K562 (cell line): ENCODE results near the gene DGCR6L. TPM values are rescaled to one million over a fixed set of nuclear protein-coding genes. Genes with fewer than 3 reads are reported as not detected.

Experiments used
- CBX3 ChIP-seq, 2 experiments: IDR thresholded peaks; 1 replicate in 1 of 2; 2 replicates in 1 of 2; pipeline ENCODE4 v1.6.1; 2012; ENCODE audit warnings: inconsistent platforms in 2 of 2, low read length in 2 of 2, borderline replicate concordance in 1 of 2, control low read depth in 1 of 2
- DACH1 ChIP-seq: fragments of 450-650 bp; IDR thresholded peaks from 2 replicates; pipeline ENCODE4 v1.6.1; 2018; ENCODE audit not compliant: partially characterized antibody
- HCFC1 ChIP-seq: IDR thresholded peaks from 2 replicates; pipeline ENCODE4 v1.6.1; 2012; ENCODE audit warnings: low read depth, low read length, improper control_type of control experiment
- HSF4 ChIP-seq: fragments of 250-450 bp; sonication (Bioruptor Pico); IDR thresholded peaks from 2 replicates; pipeline ENCODE4 v2.1.2; 2022; ENCODE audit warnings: mild to moderate bottlenecking, moderate library complexity, borderline replicate concordance
- IFI16 ChIP-seq: fragments of 250-450 bp; sonication (Bioruptor Pico); IDR thresholded peaks from 2 replicates; pipeline ENCODE4 v2.1.2; 2022; ENCODE audit warnings: mild to moderate bottlenecking, inconsistent platforms
- LEF1 ChIP-seq: fragments of 450-650 bp; IDR thresholded peaks from 2 replicates; pipeline ENCODE4 v1.6.1; 2016; ENCODE audit warnings: mild to moderate bottlenecking
- MAFF ChIP-seq: IDR thresholded peaks from 2 replicates; pipeline ENCODE4 v1.6.1; 2012; ENCODE audit warnings: low read length, improper control_type of control experiment
- MTA1 ChIP-seq: fragments of 450-650 bp; IDR thresholded peaks from 2 replicates; pipeline ENCODE4 v1.6.1; 2017; ENCODE audit warnings: borderline replicate concordance
- MYNN ChIP-seq, 2 experiments: sonication (generic); formaldehyde crosslinking in 1 of 2; IDR thresholded peaks; 2 replicates each; pipeline versions ENCODE4 v1.5.0 to v1.6.1; 2016 to 2020; ENCODE audit warnings: antibody characterized with exemption in 1 of 2, missing genetic modification reagents in 1 of 2
- NFE2 ChIP-seq: IDR thresholded peaks from 2 replicates; pipeline ENCODE4 v1.6.1; 2014; ENCODE audit warnings: antibody characterized with exemption, low read depth
- NRF1 ChIP-seq, 2 experiments: fragments of 450-650 bp; IDR thresholded peaks in 1 of 2; conservative IDR thresholded peaks in 1 of 2; 2 replicates each; pipeline ENCODE4 v1.6.1; 2014; ENCODE audit warnings: mild to moderate bottlenecking in 2 of 2
- RBM39 ChIP-seq: fragments of 200-400 bp; formaldehyde crosslinking; optimal IDR thresholded peaks from 2 replicates; pipeline ENCODE3; 2018; ENCODE audit warnings: low read depth, low read length
- SAP30 ChIP-seq: fragments of 200-600 bp; sonication (generic); IDR thresholded peaks from 2 replicates; pipeline ENCODE4 v1.6.1; 2012; ENCODE audit warnings: borderline replicate concordance, low read depth, mild to moderate bottlenecking, moderate library complexity, low read length, control low read depth, inconsistent platforms; ENCODE audit not compliant: insufficient read depth, poor library complexity, severe bottlenecking
- SMARCA5 ChIP-seq: fragments of 450-650 bp; IDR thresholded peaks from 2 replicates; pipeline ENCODE4 v1.6.1; 2016
- SRSF3 ChIP-seq: fragments of 200-400 bp; formaldehyde crosslinking; IDR thresholded peaks from 2 replicates; pipeline ENCODE4 v1.6.1; 2016; ENCODE audit warnings: mild to moderate bottlenecking, low read length, moderate library complexity; ENCODE audit not compliant: insufficient read depth
- TARDBP ChIP-seq: fragments of 450-650 bp; IDR thresholded peaks from 2 replicates; pipeline ENCODE4 v1.6.1; 2016
- TEAD4 ChIP-seq, 2 experiments: sonication (generic) in 1 of 2; formaldehyde crosslinking in 1 of 2; IDR thresholded peaks; 2 replicates each; pipeline versions ENCODE4 v1.6.1 to v1.8.0; 2012 to 2022; ENCODE audit warnings: borderline replicate concordance in 1 of 2, inconsistent platforms in 1 of 2, low read length in 1 of 2, mild to moderate bottlenecking in 1 of 2, missing genetic modification reagents in 1 of 2
- WHSC1 ChIP-seq: IDR thresholded peaks from one replicate; pipeline ENCODE4 v1.6.1; 2012; ENCODE audit warnings: low read length, control low read depth, inconsistent platforms
- ZFP36 ChIP-seq: fragments of 150-350 bp; IDR thresholded peaks from 2 replicates; pipeline ENCODE4 v1.6.1; 2018; ENCODE audit warnings: low read length, low read depth; ENCODE audit not compliant: partially characterized antibody
- ZNF77 ChIP-seq: fragments of 250-450 bp; sonication (Bioruptor Pico); IDR thresholded peaks from 2 replicates; pipeline ENCODE4 v1.5.0; 2020
- polyA plus RNA-seq, 8 experiments: library from polyadenylated mRNA; depleted of rRNA in 4 of 8; stranded (reverse) in 5 of 8; unstranded in 3 of 8; fragments of >200 nt; fragmentation: Nextera tagmentation in 2 of 8; fragmentation: Illumina TruSeq in 1 of 8; extraction: Ambion mirVana in 2 of 8; extraction: Trizol in 1 of 8; gene quantifications; 2 replicates each; pipeline versions ENCODE4 v1.2.1 to v1.2.3, GENCODE V29; 2011 to 2014; ENCODE audit warnings: inconsistent platforms in 1 of 8, missing spikeins in 1 of 8
- total RNA-seq, 7 experiments: library from RNA; depleted of rRNA in 6 of 7; stranded (reverse); fragments of >200 nt in 6 of 7; fragmentation: Illumina TruSeq in 2 of 7; extraction: Trizol in 2 of 7; gene quantifications; 2 replicates each; pipeline versions ENCODE4 v1.2.1 to v1.2.3, GENCODE V29; 2011 to 2021; ENCODE audit warnings: low replicate concordance in 1 of 7
- TF ChIP-seq, protein P1 (sequence below): IDR thresholded peaks from 3 replicates; pipeline ENCODE4 v1.6.1; 2011; ENCODE audit warnings: borderline replicate concordance, mild to moderate bottlenecking; ENCODE audit not compliant: insufficient read length, insufficient read depth
- TF ChIP-seq, protein P2 (sequence below), 2 experiments: fragments of 450-650 bp; conservative IDR thresholded peaks; 2 replicates each; pipeline ENCODE4 v1.6.1; 2017; ENCODE audit warnings: mild to moderate bottlenecking in 2 of 2, moderate library complexity in 2 of 2
- TF ChIP-seq, protein P3 (sequence below), 3 experiments: IDR thresholded peaks in 2 of 3; conservative IDR thresholded peaks in 1 of 3; 2 replicates each; pipeline ENCODE4 v1.5.1; 2011 to 2012; ENCODE audit warnings: low read length in 3 of 3, mild to moderate bottlenecking in 3 of 3, control low read depth in 2 of 3, improper control_type of control experiment in 1 of 3, inconsistent platforms in 1 of 3, low read depth in 1 of 3, mixed read lengths in 1 of 3, moderate library complexity in 1 of 3; ENCODE audit not compliant: insufficient read depth in 2 of 3

The DGCR6L gene
- total and polyA plus RNA-seq, 9 of the 15 experiments (the other 6 are each of a cell fraction or from before 2014, with no cell fraction given), result 3.6 to 151 (median 51.0) TPM

DNA sequence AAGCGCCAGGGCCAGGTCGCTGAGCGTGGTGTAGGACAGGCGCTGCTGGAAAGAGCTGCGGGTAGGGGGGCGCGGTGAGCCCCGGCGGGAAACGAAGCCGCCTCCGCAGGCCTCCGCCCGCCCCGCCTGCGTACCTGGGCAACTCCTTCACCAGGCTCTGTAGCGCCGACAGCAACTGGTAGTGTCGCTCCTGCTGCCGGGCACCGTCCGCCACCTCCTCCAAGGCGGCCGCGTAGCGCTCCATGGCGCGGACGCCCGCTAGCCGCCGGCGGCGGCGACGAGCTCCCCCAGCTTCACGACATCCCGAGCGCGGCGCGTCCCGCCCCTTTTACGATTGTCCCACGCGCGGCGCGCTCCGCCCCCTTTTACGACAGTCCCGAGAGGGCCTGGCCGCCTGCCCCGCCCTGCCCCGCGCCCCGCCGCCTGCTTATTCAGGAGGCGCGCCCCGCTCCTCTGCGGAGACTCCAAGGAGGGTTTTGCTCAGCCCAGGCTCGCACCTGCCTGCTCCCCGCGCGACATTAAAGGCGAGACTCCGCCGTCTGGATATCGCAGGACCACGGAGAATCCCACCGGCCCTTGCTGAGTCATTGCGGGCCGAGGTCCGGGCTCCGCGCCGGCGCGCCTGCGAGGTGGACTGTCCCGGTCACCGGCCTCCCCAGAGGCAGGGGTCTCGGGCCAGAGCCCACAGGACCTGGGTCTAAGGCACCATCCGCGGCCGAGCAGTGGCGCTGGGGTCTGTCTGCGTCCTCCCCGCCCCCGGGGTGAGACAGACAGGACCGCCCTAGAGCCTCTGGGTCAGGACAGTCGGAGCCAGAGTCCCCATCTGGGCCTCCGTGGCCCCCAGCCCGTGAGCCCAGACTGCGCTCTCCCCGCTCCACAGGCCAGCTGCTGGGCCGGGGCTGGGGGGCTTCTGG is at the start of gene DGCR6L (continued):
- TF ChIP-seq MYNN (IDR thresholded peaks at IDR 0.05) (peak; percentile 12; the same call in 1 of the 2 replicates), MYNN (CRISPR knock-in tag; IDR thresholded peaks at IDR 0.05) (no peak), MAFF (peak; percentile 68; the same call in 1 of the 2 replicates), CBX3 (IDR thresholded peaks at IDR 0.05; ENCODE audit: borderline replicate concordance in 1 of 2, low read length in 2 of 2) (peak; percentile 2 to 83; a peak in 2 of 3 replicates), TARDBP (peak; percentile 98), RBM39 (no peak), SMARCA5 (0 out of 2 replicates have a peak, but pooled peaks have one; percentile 53), HSF4 (CRISPR knock-in tag) (no peak; the same call in 1 of the 2 replicates), NFE2 (peak; percentile 100), ZNF77 (CRISPR knock-in tag) (0 out of 2 replicates have a peak, but pooled peaks have one; percentile 33), DACH1 (peak; percentile 63), SAP30 (peak; percentile 89), NRF1 (conservative IDR thresholded peaks at IDR 0.05 in 1 of 2, IDR thresholded peaks at IDR 0.05 in 1 of 2) (peak; percentile 88 to 90), LEF1 (no peak), WHSC1 (peak; percentile 31), MTA1 (no peak; the same call in 1 of the 2 replicates), IFI16 (CRISPR knock-in tag) (no peak), SRSF3 (no peak), TEAD4 (IDR thresholded peaks at IDR 0.05; ENCODE audit: low read length) (peak; percentile 8; the same call in 1 of the 2 replicates), TEAD4 (CRISPR knock-in tag; IDR thresholded peaks at IDR 0.05; ENCODE audit: borderline replicate concordance) (peak; percentile 68; the same call in 1 of the 2 replicates), ZFP36 (peak; percentile 72), HCFC1 (peak; percentile 71)
- TF ChIP-seq, protein P1, sequence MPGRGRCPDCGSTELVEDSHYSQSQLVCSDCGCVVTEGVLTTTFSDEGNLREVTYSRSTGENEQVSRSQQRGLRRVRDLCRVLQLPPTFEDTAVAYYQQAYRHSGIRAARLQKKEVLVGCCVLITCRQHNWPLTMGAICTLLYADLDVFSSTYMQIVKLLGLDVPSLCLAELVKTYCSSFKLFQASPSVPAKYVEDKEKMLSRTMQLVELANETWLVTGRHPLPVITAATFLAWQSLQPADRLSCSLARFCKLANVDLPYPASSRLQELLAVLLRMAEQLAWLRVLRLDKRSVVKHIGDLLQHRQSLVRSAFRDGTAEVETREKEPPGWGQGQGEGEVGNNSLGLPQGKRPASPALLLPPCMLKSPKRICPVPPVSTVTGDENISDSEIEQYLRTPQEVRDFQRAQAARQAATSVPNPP, result no peak
- TF ChIP-seq, protein P2, sequence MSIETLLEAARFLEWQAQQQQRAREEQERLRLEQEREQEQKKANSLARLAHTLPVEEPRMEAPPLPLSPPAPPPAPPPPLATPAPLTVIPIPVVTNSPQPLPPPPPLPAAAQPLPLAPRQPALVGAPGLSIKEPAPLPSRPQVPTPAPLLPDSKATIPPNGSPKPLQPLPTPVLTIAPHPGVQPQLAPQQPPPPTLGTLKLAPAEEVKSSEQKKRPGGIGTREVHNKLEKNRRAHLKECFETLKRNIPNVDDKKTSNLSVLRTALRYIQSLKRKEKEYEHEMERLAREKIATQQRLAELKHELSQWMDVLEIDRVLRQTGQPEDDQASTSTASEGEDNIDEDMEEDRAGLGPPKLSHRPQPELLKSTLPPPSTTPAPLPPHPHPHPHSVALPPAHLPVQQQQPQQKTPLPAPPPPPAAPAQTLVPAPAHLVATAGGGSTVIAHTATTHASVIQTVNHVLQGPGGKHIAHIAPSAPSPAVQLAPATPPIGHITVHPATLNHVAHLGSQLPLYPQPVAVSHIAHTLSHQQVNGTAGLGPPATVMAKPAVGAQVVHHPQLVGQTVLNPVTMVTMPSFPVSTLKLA (conservative IDR thresholded peaks at IDR 0.05), result no peak
- TF ChIP-seq, protein P3, sequence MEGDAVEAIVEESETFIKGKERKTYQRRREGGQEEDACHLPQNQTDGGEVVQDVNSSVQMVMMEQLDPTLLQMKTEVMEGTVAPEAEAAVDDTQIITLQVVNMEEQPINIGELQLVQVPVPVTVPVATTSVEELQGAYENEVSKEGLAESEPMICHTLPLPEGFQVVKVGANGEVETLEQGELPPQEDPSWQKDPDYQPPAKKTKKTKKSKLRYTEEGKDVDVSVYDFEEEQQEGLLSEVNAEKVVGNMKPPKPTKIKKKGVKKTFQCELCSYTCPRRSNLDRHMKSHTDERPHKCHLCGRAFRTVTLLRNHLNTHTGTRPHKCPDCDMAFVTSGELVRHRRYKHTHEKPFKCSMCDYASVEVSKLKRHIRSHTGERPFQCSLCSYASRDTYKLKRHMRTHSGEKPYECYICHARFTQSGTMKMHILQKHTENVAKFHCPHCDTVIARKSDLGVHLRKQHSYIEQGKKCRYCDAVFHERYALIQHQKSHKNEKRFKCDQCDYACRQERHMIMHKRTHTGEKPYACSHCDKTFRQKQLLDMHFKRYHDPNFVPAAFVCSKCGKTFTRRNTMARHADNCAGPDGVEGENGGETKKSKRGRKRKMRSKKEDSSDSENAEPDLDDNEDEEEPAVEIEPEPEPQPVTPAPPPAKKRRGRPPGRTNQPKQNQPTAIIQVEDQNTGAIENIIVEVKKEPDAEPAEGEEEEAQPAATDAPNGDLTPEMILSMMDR (IDR thresholded peaks at IDR 0.05 in 2 of 3, conservative IDR thresholded peaks at IDR 0.05 in 1 of 3; ENCODE audit: insufficient read depth in 2 of 3, low read depth in 1 of 3, low read length in 3 of 3), result peak in 1 of 3 experiments; percentile 22; a peak in 3 of 6 replicates
